Muscle layer of duodenum (tissue), 2 donors: ENCODE data around the gene NPAS3.

Experiments used
- H3K27ac ChIP-seq: one replicate; pipeline ENCODE4 v1.7.0; 2013; ENCODE audit warnings: mild to moderate bottlenecking, low read length
- H3K27me3 ChIP-seq: one replicate; pipeline ENCODE4 v1.7.0; 2013; ENCODE audit warnings: low read depth, mild to moderate bottlenecking, control low read depth, low read length
- H3K36me3 ChIP-seq, 2 donors: one replicate each; pipeline ENCODE4 v1.7.0; 2013; ENCODE audit warnings: low read length in 2 of 2, control low read depth in 1 of 2, mild to moderate bottlenecking in 1 of 2; ENCODE audit not compliant: insufficient read depth in 2 of 2, control insufficient read depth in 1 of 2
- H3K4me1 ChIP-seq, 2 donors: one replicate each; pipeline ENCODE4 v1.7.0; 2013; ENCODE audit warnings: low read length in 2 of 2, mild to moderate bottlenecking in 2 of 2, control low read depth in 1 of 2, moderate library complexity in 1 of 2; ENCODE audit not compliant: insufficient read depth in 2 of 2, control insufficient read depth in 1 of 2
- H3K4me3 ChIP-seq, 2 donors: one replicate each; pipeline ENCODE4 v1.7.0; 2013; ENCODE audit warnings: low read length in 2 of 2, low read depth in 1 of 2, mild to moderate bottlenecking in 1 of 2
- H3K9me3 ChIP-seq, 2 donors: one replicate each; pipeline ENCODE4 v1.7.0; 2013; ENCODE audit warnings: low read length in 2 of 2, control low read depth in 1 of 2, mild to moderate bottlenecking in 1 of 2; ENCODE audit not compliant: control insufficient read depth in 1 of 2
- donor health status: healthy.

Gene NPAS3

DNA sequence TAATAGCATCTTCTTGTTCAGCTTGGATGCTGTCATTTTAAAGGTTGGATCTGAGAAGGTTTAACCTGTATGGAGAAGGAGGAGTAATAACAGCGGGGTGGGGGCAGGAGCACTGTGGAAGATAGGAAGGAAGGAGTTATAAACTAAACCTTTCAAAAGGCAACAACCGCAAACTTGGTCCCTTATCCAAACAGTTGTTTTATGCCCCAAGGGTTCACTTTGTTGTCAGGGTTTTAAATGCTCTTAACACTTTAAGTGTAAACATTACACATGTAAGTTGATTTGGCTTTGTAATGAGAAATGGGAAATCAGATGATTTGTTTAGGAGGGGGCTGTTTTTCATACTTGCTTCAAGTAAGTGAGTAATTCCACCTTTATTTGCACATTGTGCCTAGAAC is 3.0 kb downstream of the NPAS3 start:
- peaks cover 0 to 14% of the 10 kb centered on the region in 2 donors for H3K4me1 ChIP-seq
- no peak overlapping the region for H3K27ac ChIP-seq
- H3K4me3 ChIP-seq = no peak overlapping the region
- H3K27me3 ChIP-seq = peaks cover 4% of the 10 kb centered on the region
- no peaks in the 10 kb centered on the region for H3K36me3 ChIP-seq
- no peaks in the 10 kb centered on the region for H3K9me3 ChIP-seq

DNA sequence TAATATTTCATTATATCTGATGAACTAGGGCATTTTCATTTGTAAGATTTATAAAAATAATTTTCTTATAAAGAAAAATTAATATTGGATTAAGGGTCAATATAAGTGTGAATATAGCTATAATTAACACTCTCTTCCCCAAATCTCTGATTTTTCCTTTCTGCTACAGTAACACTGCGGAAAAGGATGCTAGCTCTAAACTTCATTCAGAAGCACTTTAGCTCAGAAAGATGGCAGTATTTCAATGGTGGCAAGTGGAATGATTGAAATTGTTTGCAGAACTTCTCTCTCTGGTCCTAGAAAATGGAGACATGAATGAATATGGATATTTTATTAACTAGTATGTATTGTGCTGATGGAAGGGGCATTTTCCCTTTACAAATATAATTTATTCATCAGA is 8.4 kb downstream of the NPAS3 start:
- Histone ChIP-seq H3K9me3 (no peaks in the 10 kb centered on the region), H3K4me1 (no peaks in the 10 kb centered on the region), H3K36me3 (no peaks in the 10 kb centered on the region), H3K27ac (no peak overlapping the region), H3K4me3 (no peak overlapping the region), H3K27me3 (no peaks in the 10 kb centered on the region)

DNA sequence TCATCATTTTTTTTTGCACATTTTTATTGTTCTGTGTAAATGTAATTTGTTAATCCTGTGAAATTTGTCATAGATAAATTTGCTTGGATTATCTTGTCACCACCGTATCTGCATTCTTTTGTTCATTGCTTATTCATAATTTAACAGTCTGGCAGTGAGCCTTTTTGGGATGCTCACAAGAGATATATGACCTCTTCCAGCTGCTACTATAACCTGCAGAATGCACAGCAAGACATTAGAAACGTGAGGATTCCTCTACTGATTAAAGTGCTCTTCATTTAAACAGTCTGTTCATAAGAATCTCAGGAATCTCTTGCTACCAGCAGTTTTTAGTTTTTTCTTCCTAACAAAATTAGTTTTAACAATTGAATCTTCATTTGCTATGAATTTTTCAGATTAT is 9.1 kb downstream of the NPAS3 start:
- Histone ChIP-seq H3K27ac (no peak overlapping the region), H3K4me3 (no peak overlapping the region), H3K27me3 (no peaks in the 10 kb centered on the region), H3K9me3 (no peaks in the 10 kb centered on the region), H3K4me1 (no peaks in the 10 kb centered on the region), H3K36me3 (no peaks in the 10 kb centered on the region)

DNA sequence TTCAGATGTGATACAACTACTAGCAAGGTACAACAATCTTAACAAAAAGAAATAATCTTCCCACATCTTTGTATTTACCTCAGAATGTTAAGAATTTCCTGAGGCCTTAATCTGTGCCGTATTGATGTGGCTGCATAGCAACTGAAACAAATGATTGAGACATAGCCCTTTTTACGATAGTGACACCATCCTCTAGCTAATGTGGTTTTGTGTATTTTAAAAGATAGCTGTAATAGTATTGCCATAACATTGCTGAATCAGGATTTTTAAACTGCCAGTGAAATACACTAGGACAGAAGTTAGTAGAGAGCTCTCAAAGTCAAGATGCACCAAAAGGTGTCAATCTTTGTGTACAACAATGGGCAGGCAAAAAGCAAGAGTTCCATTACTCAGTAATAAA is 11.9 kb downstream of the NPAS3 start:
- Histone ChIP-seq H3K4me3 (no peak overlapping the region), H3K4me1 (no peaks in the 10 kb centered on the region), H3K36me3 (no peaks in the 10 kb centered on the region), H3K27me3 (no peaks in the 10 kb centered on the region), H3K27ac (no peak overlapping the region), H3K9me3 (no peaks in the 10 kb centered on the region)

DNA sequence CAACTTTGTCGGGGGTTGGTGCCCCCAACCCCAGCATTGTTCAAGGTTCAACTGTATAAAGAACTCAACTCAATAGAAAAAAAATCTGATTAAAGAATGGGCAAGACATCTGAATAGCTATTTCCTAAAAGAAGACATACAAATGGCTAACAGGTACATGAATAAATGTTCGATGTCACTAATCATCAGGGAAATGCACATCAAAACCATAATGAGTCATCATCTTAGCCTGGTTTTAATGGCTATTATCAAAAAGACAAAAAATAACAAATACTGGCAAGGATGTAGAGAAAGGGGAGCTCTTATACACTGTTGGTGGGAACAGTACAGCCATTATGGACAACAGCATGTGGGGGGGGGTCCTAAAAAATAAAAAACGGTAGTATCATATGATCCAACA is 28.7 kb downstream of the NPAS3 start:
- Histone ChIP-seq H3K4me1 (no peaks in the 10 kb centered on the region), H3K36me3 (no peaks in the 10 kb centered on the region), H3K4me3 (no peak overlapping the region), H3K27ac (no peak overlapping the region), H3K9me3 (no peaks in the 10 kb centered on the region), H3K27me3 (no peaks in the 10 kb centered on the region)

DNA sequence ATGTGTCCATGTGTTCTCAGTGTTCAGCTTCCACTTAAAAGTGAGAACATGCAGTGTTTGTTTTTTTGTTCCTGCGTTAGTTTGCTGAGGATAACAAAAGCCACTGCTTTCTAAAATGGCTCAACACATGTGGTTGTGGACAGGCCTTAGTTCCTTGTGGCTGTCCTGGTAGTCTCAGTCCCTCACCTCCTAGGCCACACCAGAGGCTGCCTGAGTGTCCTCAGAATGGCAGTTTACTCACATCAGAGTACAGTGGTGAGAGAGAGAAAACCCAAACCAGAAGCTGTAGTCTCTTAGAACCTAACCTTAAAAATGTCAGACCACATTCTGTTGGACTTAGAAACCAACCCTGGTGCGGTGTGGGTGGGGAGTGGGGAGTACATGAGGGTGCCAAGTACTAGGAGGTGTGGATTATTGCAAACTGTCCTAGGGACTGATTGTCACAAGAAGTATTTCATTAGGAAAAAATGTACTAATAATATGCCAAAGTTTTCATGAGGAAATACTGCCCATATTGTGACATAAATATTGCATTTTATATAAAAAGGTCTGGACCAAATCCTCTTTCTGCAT is 30.4 kb downstream of the NPAS3 start:
- Histone ChIP-seq H3K27ac (no peak overlapping the region), H3K4me1 (no peaks in the 10 kb centered on the region), H3K27me3 (no peaks in the 10 kb centered on the region), H3K36me3 (no peaks in the 10 kb centered on the region), H3K9me3 (no peaks in the 10 kb centered on the region), H3K4me3 (no peak overlapping the region)

DNA sequence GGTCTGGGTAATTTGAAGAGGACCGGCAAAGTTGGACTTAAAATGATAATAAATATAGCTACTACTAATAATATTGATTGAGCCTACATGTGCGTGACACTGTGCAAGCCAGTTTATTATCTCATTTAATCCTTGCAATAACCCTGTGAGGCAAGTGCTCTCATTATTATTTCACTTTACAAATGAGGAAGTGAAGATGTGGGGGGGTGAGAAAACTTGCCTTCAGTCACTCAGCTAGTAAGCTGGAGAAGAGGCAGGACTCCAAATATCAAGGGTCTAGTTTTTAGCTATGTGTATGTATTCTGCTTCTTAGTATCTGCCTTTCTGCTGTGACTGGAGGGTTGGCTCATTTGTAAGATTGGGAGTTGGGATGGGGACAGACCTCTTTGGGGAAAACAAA is 39.2 kb downstream of the NPAS3 start:
- H3K36me3 ChIP-seq = no peaks in the 10 kb centered on the region
- H3K27me3 ChIP-seq = no peaks in the 10 kb centered on the region
- H3K27ac ChIP-seq = no peak overlapping the region
- no peaks in the 10 kb centered on the region for H3K4me1 ChIP-seq
- no peaks in the 10 kb centered on the region for H3K9me3 ChIP-seq
- no peak overlapping the region for H3K4me3 ChIP-seq

DNA sequence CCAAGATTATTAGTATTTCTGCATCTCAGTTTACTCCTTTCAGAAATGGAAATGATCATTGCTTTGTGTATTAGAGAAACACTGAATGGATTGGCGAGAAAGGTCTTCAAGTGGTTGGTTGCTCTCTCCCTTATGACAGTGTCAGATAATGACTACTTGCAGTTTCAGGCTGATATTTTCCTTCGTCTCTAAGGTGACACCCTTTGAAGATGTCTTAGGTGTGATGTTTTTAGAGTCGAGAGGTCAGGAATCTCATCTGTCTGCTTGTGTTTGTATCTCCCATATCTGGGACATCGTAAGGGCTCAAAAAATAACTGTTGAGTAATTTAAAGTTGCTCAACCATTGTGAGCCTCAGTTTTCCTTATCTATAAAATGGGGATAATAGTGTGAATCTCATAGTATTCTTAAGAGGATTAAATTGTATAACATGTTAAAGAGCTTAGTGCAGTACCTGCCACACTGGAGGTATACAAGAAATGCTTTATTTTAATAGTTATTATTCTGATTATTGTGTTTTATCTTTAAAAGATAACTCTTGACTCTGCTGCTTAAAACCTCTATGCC is 40.1 kb downstream of the NPAS3 start:
- no peaks in the 10 kb centered on the region for H3K9me3 ChIP-seq
- H3K4me1 ChIP-seq = no peaks in the 10 kb centered on the region
- H3K27ac ChIP-seq = no peak overlapping the region

DNA sequence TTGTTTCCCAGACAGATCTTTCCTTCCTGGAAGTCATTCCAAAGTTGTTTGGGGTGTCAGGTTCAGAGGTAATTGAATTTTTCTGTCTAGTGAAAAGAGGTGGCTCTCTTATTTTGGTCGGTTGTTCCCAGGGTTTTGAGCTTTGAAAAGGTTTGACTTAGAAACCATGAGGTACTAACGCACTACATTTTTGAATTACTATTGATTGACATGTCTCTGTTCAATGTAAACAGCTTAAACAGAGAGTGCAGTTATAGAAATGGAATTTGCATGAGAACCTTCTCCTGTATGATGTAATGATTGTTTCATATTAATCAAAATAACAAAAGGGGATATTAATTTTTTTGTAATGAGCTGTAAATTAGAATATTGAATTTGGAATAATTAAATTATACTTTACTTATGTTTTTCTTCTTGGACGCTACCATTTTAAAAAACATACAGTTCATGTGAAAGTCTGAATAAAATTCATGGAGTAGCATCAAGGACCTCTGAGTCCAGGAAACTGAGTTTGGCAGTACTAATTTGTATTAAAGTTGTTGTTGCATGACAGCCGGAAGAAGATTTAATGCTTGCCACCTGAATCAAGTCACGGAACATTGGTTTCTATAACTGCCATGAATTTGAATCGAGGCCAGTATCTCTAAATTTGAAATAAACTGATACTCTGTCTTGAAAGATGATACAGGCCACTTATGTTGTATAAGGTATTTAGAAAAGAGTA is 41.7 kb downstream of the NPAS3 start:
- H3K27me3 ChIP-seq = no peaks in the 10 kb centered on the region
- H3K4me3 ChIP-seq = no peak overlapping the region
- H3K27ac ChIP-seq = no peak overlapping the region
- no peaks in the 10 kb centered on the region for H3K9me3 ChIP-seq
- H3K36me3 ChIP-seq = no peaks in the 10 kb centered on the region
- H3K4me1 ChIP-seq = no peaks in the 10 kb centered on the region

More for the DNA sequence above, 40.1 kb downstream of the NPAS3 start:
- Histone ChIP-seq H3K4me3 (no peak overlapping the region), H3K27me3 (no peaks in the 10 kb centered on the region), H3K36me3 (no peaks in the 10 kb centered on the region)

DNA sequence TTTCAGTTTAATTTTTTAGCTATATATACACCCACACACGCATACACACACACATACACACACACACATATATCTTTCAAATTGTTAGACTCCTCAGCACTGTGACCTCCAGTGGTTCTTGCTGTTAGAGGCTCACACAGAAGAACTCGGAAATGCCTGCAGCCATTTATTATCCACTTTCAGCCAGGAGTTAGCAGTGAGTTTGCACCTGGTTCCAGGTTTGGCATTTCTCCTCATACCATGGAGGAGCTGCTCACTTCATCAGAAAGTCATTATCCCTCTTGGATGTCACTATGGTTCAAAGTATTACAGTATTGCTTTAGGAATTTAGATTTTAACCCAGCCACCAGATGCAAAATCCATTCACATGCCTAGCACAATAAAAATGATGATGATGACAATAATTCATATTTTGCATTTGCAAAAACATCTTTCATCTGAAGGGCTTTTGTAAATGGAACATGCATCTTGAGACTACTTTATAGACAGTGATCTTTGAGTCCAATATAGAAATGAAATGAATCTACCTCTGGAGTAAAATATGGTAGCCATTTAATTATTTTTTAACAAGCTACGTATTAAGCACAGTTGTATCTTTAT is 42.3 kb downstream of the NPAS3 start:
- Histone ChIP-seq H3K27me3 (no peaks in the 10 kb centered on the region), H3K27ac (no peak overlapping the region), H3K36me3 (no peaks in the 10 kb centered on the region), H3K4me1 (no peaks in the 10 kb centered on the region), H3K9me3 (no peaks in the 10 kb centered on the region), H3K4me3 (no peak overlapping the region)

DNA sequence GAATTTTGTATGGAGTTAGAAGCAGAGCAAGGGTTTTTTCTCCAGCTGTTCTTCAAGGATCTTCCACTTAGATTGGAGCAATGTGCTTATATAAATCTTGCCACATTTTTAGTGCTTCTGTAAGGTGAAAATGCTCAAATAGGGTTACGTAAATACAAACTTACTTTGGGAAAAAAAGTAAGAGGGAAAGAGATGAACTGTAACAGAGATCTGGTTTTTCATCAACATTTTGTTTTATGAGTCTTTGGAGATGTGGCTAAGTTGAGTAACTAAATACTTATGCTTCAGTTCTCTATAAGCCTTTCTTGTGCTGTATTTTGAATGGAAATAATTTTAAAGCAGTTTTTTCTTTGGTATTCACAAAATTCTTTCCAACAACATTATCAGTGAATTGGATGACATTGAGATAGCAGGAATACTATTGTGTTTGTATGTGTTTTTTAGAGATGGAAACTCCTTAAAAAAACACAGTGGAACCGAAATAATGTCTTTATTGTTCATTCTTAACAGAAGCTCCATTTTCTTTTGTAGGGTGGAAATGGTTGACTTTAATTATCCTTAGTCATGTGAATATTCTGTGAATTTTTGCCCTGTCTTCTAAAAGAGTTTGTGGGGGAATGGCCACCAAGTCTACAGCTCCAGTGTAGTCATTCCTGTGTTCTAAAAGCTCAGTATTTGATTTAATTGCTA is 45.7 kb downstream of the NPAS3 start:
- Histone ChIP-seq H3K36me3 (no peaks in the 10 kb centered on the region), H3K4me3 (no peak overlapping the region), H3K4me1 (no peaks in the 10 kb centered on the region), H3K9me3 (no peaks in the 10 kb centered on the region), H3K27me3 (no peaks in the 10 kb centered on the region), H3K27ac (no peak overlapping the region)
